ENCODE data around the gene TRPM8.

The TRPM8 gene

DNA sequence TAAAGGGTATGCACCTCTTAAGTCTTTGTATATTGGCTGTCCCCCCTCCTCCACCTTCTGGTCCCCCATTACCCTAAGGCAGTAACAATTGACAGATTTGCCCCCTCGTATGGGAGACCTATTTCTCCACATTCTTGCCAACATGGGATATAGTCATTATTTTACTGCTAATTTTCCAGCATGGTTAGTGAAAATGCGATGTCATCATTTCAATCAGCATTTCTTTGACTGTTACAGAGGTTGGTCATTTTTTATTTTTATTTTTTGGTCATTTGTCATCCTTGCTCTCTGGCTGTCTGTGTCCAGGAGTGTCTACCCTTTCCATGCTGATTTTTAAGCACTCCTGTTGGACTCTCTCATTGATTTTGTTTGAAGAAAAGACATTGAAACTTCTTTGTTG lies 88.0 kb downstream of the TRPM8 start:
- no peak for DNase-seq

DNA sequence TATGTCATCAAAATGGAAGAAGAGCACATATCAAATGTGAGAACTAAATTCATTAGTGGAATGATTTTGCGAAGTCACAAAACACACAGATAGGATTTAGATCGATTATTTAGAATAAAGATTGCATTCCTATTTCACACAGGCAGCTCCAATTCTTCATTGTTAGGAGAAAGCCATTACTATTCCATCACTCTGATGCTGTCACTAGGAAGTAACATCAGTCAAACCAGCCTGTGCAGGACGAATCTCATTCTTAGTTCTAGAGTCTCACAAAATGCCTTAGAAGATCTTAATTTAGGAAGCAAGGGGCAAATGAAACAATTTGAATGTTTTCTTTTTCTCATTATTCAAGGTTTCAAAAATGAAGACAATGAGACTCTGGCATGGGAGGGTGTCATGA lies 89.3 kb downstream of the TRPM8 start:
- no peak for DNase-seq

DNA sequence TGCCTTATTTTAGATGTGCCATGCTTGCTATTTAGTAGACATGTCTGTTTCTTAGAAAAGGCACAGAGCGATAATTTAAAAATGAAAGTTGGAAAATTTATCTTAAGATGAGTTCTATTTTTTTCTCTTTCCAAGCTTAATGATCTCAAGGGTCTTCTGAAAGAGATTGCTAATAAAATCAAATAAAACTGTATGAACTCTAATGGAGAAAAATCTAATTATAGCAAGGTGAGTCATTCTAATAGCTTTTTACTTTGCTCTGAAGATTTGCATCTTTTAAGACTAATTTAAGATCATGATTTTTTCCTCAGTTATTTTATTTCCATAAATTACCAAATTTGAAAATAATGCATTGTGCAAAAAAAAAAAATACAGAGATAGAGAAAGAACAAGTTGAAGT lies 97.3 kb downstream of the TRPM8 start:
- no peak for DNase-seq

DNA sequence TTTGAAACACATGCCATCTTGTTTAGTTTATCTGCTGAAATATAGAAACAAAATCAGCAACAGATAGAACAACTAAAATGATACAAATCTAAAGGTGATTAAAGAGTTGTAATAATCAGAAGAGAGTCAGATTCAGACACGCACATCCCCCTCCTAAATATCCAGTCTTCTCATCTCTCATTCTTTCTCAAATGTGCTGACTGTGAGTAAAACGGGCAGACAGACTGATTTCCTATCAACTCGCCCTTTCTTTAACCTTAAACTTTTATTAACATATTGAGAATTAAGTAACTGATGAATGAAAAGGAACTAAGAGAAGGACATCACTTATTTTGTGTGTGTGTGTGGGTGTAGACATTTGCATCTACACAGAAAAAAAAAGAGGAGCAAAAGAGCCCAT lies 98.7 kb downstream of the TRPM8 start:
- DNase-seq, result no peak

DNA sequence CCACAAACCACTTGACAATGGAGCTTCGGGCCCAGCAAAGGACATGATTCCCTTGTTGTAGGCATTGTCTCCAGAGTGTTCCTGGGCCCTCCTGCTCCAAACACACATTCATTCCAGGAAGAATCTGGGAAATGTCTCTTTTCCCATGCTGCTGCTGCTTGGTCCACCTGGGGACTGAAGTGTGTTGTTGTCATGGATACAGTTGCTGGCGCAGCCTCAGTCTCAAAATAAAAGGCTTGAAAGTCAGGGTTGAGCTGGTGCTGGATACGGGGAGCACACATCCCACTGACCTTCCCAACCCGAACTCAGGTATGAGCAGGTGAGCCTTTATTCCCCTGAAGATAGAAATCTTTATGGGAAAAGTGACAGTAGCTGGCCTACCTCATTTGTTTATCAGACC lies 102.7 kb downstream of the TRPM8 start:
- DNase-seq, result no peak

DNA sequence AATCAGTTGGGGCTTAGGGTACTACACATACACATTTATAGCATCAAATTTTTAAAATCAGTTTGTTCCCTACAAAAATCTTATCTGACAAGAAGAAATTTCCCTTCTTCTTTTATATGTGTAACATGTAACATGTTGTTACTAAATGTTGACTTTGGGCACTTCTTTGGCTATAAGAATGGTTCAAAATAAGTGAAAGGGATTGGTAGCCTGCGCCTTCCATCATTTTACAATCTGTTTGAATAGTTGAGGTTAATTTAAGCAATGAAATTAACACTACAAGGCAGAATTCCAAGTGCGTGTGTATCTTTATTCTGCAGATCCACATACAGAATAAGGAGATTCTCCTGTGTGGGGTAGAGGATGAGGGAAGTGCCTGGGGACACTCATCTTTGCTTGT lies 103.2 kb downstream of the TRPM8 start:
- DNase-seq, result no peak

DNA sequence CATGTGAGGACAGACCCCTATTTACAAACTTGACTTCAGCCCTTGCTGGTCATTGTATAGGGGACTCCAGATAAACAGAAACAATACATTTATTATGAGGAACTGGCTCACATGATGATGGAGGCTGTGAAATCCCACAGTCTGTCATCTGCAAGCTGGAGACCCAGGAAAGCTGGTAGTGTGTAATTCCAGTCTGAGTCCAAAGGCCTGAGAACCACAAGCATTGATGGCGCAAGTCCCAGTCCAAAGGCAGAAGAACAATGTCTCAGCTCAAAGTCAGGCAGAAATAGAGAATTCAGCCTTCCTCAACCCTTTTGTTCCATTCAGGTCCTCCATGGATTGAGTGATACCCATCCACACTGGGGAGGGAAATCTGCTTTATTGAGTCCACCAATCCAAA lies 105.3 kb downstream of the TRPM8 start:
- DNase-seq, result no peak

DNA sequence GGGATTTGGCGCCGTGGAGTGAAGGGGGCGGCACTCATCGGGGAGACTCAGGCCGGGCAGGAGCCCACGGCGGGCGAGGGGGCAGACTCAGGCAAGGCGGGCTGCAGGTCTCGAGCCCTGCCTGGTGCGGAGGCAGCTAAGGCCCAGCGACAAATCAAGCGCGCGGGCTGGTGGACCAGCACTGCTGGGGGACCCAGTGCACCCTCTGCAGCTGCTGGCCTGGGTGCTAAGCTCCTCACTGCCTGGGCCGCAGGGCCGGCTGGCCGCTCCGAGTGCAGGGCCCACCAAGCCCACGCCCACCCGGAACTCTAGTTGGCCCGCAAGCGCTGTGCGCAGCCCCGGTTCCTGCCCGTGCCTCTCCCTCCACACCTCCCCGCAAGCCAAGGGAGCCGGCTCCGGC lies 107.1 kb downstream of the TRPM8 start:
- DNase-seq, result no peak

DNA sequence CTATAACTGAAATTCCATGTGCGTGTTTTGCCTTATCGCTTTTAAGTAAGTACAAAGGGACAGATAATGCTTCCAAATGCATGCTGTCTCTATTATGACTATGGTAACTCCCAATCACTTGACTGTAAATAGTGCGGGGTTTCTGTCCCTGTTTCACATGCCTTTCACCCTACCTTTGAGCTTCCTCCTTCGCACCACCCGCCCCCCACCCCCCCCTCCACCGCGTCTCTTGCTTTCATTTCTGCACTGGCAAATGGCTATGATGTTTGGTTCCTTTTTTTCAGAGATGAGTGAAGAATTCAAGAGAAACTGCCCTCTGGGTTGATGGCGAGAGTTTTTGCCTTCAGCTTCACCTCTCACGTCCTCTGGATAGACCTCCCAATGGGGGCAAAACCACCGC lies 108.3 kb downstream of the TRPM8 start:
- no peak for DNase-seq

DNA sequence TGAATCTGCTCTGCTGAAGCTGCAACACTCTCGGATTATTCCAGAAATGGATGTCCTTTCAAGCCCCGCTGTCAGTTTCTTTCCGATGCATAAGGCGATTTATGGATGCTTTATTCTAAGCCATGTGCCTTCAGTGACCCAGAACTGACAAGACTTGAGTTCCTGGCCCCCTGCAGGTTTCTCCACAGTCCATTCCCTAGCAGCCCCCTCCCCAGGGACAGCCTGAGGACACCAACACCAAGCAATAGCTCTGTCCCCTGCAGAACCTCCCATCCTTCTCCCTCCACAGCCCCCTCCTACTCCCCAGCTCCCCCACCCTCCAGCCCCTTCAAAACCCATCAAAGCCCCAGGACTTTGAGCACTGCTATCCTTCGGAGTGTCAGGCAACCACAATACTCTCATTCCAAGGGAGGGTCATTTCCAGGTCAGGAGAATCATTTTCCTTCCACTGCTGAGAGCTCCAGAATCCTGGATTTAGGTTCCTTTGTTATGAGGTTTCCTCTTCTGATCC lies 108.8 kb downstream of the TRPM8 start:
- DNase-seq, result no peak

DNA sequence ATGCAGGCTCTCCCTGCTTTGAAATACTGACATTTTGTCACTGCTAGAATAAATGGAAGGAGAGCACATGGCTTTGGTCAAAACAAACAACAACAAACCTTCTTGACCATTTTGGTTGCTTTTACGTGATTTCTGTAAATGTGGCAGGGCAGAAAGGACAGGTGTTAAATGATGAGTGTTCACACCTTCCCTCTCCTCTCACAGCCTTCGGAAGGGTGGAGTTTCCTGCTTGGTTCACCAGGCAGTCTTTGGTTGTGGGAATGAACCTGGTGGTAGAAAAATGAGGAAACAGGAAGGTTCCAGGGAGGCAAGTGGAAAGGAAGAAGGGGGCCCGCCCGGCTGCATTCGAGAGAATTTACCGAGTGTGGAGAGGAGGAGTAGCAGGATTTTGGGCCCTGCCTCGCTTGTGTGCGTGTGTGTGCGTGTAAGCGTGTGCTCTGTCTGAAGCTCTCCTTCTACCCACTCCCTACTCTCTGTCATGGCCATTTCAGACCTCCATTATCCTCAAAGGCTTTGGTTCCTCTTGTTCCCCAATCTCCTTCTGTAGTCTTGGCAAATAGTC lies 109.6 kb downstream of the TRPM8 start:
- DNase-seq, result no peak

DNA sequence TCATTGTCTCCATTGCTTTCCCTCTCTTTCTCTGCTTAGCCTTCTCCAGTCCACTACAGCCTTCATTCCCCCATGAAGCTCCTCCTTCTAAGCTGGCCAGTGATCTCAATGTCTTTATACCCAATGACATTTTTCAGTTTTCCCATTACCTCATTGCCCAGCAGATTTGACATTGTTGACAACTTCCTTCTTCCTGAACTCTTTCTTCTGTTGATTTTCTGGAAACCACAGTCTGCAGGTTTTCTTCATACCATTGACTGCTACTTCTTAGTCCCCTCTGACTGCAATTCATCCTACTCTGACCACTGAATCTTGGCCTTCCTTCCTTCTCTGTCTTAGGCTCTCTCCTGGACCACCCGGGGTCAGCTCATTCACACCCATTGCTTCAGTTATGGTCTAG lies 110.5 kb downstream of the TRPM8 start:
- DNase-seq, result no peak

DNA sequence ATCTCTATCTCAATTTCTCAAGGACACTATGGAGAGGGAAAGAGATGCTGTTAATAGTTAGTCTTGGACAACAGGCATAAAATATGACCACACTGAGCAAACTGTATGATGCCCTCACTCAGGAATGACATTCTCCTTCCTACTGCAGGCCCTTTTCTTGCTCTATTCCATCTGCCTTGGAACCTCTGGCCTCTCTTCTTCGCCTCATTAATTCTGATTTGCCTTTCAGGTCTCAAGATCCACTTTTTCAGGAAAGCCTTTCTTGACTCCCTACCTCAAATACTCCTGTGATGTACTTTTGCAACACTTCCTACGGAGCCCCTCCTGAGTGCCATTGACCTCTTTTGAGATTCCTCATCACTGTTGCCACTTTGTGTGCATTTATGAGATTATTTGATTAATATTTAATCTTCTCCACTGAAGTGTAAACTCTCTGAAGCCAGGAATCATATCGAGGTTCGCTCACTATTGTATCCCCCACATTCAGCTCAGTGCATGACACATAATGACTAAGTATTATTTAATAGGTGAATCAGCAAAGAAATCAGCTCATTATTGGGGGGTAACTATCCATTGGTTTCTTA lies 112.1 kb downstream of the TRPM8 start:
- DNase-seq, result no peak

DNA sequence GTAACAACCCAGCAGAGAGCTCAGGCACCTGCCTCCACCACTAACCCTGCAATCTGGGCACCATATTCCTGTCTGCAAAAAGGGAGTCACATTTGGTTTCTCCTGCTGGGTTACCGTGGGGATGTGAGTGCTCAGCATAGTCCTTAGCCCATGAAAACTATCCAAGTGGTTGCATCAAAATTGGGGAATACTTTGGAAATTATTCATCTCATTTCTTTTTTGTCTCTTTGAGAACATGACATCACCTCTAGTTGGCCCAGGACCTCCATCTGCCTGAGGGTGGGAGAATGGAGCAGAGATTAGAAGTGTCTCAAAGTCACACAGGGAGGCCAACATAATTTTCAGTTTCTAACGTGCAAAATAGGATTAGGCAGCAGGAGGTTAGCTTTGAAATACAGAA lies 114.0 kb downstream of the TRPM8 start:
- no peak for DNase-seq

DNA sequence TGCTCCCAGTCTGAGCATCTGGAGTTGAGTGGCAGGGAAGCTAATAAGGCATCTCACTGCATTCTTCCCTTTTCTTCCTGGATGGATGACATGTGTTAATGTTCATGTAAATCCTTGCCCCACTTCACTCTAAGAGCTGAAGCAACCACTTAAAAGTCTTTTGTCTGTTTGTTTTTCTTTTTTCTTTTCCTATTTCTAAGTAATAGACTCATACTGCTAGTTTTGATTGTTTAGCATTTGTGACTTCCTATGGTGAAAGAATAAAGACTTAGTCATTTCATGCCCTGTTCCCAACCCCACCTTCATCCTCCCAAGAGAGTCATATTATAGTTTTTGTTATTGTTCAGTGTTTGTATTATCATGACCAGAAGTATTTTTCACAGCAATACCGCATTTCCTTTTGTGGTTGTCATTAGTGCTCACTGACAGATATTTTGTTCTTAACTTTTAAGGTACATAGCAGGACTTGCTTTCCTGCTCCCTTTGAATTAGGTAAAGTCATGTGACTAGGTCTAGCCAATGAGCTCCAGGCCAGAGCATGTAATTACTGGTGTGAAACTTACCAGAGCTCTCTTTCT lies 115.2 kb downstream of the TRPM8 start:
- DNase-seq, result no peak

DNA sequence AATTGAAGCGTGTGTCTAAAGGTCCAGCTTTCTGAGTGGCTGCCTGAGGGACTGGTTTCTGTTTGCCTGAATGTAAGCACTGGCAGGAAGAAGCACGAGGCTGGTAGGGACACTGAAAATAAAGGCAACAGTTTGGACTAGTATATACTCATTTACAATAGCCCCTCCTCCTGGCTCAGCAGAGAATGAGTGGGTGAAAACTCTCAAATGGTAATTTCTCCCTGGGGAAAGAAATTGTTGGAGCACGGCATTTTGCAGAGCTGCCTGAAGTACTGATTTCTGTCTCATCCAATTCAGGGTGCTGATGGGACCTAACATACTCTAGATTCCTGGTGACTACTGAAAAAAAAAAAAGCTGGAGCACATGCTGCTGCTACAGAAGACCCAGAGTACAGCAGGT lies 116.0 kb downstream of the TRPM8 start:
- DNase-seq, result no peak

DNA sequence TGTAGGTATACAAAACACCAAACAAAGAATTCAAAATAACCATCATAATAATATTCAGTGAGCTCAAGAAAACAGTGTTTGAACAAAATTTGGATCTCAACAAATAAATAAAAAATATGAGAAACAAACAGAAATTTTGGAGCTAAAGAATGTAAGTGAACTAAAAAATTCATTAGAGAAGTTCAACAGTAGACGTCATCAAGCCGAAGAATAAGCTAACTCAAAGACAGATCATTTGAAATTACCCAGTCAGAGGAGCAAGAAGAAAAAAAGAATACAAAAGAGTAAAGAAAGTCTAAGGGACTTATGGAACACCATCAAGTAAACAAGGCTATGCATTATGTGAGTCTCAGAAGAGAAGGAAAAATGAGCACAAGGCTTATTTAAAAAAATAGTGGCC lies 116.7 kb downstream of the TRPM8 start:
- no peak for DNase-seq

DNA sequence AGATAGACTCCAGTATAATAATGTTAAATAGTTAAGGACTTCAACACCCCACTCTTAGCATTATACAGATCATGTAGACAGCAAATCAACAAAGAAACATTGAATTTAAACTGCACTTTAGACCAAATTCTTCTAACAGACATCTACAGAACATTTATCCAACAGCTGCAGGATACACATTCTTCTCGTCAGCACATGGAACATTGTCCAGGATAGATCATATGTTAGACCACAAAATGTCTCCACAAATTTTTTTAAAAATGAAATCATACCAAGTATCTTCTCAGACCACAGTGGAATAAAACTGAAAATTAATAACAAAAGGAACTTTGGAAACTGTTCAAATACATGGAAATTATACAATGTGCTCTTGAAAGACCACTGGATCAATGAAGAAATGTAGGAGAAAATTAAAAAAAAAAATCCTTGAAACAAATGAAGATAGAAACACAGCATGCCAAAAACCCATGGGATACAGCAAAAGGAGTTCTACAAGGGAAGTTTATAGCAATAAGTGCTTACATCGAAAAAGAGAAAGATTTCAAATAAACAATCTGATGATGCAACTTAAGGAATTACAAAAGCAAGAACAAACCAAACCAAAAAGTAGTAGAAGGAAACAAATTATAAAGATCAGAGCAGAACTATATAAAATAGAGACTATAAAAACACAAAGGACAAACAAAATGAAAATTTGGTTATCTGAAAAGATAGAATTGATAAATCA lies 121.1 kb downstream of the TRPM8 start:
- DNase-seq, result no peak

DNA sequence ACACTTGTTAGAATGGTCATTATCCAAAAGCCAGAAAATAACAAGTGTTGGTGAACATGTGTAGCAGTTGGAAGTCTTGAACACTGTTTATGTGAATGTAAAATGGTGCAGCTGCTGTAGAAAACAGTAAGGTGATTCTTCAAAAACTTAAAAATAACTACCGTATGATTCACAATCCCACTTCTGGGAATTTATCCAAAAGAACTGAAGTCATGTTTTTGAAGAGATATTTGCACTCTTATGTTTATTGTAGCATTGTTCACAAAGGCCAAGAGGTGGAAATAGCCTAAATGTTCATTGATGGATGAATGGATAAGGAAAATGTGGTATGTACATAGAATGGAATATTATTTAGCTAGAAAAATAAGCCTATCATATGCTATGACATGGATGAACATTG lies 127.0 kb downstream of the TRPM8 start:
- DNase-seq, result peak; percentile 71

DNA sequence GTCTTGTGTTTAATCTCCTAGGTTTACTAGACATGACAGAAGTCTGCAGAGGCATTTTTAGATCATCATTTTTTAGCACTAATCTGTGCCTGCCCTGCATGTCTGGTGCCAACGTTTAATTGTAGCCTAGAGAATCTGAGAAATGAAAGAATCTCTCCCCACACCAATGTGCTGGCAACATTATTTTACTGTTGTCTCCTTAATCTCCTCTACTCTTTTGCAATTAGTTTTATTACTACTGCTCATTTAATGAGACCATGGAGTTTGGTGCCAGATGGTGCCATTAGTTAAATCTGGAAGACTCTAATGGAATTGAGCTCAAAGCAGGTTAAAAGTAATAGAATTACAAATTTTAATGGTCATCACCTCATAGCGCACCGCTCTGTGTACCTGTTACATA lies 129.3 kb downstream of the TRPM8 start:
- no peak for DNase-seq

DNA sequence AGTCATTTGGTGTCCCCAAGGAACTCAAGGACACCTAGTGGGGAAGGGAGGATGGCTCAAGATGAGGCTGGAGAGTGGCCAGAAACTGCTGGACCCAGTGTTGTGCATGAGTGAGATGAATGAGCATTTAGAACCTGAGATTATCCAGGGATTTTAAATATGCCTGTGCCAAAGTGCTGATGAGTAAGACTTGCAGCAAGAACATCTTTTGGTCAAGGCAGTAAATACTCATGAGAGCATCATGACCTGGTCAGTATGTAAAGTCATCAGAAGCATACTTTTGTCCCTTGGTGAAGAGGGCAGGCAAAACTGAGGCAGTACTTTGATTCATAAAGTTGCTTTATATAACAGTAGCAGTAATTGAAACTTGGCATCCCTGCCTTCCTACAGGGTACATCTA lies 130.2 kb downstream of the TRPM8 start:
- DNase-seq, result no peak

DNA sequence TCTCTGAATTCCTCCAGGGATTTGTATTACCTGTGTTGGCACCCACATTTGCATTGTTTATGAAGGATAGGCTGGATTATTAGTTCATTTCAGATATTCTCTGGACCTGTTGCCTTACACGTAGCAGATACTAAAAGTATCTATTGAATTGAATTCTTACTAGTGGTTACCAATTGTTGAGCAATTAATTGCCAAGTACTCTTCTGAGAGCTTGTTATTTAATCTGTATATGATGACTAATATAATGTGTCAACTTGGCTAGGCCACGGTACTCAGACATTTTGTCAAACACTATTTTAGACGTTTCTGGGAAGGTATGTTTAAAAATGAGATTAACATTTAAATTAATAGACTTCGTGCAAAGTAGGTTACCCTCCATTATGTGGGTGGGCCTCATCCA lies 130.9 kb downstream of the TRPM8 start:
- no peak for DNase-seq

DNA sequence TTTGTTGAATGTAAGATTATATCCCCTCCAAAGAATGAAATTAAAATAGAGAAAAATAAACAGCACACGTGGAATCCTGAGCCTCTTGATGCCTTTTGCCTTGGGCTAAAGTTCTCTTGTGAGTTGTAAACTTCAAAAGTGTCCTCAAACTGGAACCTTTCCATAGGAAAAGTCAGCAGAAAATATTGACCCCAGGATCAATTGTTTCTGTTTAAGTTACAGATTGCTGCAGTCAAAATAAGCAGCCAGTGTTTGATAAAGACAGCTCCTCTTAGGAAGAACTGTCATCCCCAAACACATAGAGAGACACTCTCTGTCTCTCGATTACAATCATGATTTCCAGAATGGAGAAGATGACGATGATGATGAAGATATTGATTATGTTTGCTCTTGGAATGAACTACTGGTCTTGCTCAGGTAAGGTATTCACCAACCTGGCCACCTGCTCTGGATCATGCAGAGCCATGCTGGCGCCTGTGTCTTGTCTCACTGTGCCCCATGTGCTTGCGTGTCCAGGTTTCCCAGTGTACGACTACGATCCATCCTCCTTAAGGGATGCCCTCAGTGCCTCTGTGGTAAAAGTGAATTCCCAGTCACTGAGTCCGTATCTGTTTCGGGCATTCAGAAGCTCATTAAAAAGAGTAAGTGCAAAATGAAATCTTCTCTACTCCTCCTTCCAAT lies 133.4 kb downstream of the TRPM8 start, which contains the start of gene SPP2:
Gene SPP2, plus strand, starts transcription at position 248 of the 681 bp plus-strand sequence. Its CDS starts 85 bp downstream, at position 333.
- DNase-seq, result no peak
